ENCODE data around the gene SPPL3.

The SPPL3 gene

GRCh38 chr12:120760349-120761254 is 143.6 kb downstream of the SPPL3 start (continued):
- TF ChIP-seq ATF2 (tag by site-specific recombination; IDR thresholded peaks at IDR 0.05; ENCODE audit: low read depth) (no peak), ZNF223 (tag by site-specific recombination; IDR thresholded peaks at IDR 0.05) (no peak), REST (tag by site-specific recombination; IDR thresholded peaks at IDR 0.05) (no peak), SP2 (tag by site-specific recombination; IDR thresholded peaks at IDR 0.05) (no peak)
- TF ChIP-seq, protein P1, sequence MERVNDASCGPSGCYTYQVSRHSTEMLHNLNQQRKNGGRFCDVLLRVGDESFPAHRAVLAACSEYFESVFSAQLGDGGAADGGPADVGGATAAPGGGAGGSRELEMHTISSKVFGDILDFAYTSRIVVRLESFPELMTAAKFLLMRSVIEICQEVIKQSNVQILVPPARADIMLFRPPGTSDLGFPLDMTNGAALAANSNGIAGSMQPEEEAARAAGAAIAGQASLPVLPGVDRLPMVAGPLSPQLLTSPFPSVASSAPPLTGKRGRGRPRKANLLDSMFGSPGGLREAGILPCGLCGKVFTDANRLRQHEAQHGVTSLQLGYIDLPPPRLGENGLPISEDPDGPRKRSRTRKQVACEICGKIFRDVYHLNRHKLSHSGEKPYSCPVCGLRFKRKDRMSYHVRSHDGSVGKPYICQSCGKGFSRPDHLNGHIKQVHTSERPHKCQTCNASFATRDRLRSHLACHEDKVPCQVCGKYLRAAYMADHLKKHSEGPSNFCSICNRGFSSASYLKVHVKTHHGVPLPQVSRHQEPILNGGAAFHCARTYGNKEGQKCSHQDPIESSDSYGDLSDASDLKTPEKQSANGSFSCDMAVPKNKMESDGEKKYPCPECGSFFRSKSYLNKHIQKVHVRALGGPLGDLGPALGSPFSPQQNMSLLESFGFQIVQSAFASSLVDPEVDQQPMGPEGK (tag by site-specific recombination; IDR thresholded peaks at IDR 0.05), result no peak
- TF ChIP-seq, protein P2, sequence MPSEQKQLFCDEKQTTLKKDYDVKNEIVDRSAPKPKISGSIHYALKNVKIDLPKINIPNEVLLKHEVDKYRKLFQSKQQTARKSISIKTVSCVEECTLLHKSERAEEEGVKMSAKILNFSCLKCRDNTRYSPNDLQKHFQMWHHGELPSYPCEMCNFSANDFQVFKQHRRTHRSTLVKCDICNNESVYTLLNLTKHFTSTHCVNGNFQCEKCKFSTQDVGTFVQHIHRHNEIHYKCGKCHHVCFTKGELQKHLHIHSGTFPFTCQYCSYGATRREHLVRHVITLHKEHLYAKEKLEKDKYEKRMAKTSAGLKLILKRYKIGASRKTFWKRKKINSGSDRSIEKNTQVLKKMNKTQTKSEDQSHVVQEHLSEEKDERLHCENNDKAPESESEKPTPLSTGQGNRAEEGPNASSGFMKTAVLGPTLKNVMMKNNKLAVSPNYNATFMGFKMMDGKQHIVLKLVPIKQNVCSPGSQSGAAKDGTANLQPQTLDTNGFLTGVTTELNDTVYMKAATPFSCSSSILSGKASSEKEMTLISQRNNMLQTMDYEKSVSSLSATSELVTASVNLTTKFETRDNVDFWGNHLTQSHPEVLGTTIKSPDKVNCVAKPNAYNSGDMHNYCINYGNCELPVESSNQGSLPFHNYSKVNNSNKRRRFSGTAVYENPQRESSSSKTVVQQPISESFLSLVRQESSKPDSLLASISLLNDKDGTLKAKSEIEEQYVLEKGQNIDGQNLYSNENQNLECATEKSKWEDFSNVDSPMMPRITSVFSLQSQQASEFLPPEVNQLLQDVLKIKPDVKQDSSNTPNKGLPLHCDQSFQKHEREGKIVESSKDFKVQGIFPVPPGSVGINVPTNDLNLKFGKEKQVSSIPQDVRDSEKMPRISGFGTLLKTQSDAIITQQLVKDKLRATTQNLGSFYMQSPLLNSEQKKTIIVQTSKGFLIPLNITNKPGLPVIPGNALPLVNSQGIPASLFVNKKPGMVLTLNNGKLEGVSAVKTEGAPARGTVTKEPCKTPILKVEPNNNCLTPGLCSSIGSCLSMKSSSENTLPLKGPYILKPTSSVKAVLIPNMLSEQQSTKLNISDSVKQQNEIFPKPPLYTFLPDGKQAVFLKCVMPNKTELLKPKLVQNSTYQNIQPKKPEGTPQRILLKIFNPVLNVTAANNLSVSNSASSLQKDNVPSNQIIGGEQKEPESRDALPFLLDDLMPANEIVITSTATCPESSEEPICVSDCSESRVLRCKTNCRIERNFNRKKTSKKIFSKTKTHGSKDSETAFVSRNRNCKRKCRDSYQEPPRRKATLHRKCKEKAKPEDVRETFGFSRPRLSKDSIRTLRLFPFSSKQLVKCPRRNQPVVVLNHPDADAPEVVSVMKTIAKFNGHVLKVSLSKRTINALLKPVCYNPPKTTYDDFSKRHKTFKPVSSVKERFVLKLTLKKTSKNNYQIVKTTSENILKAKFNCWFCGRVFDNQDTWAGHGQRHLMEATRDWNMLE (tag by site-specific recombination; conservative IDR thresholded peaks at IDR 0.05; ENCODE audit: low read depth), result no peak

- Histone ChIP-seq H3K4me3 (ENCODE audit: low read depth, low read length) (no peak overlapping the region), H3K27ac (ENCODE audit: extremely low read depth, low read depth, low read length) (no peak overlapping the region), H3K9me3 (ENCODE audit: control insufficient read depth, insufficient read depth, low read depth, low read length) (no peaks in the 10 kb centered on the region), H3K36me3 (ENCODE audit: control insufficient read depth in 2 of 2, insufficient read depth in 1 of 2, low read length in 2 of 2) (peaks cover 0 to 36% of the 10 kb centered on the region in 2 experiments; a peak in 2 of 3 replicates), H3K4me1 (ENCODE audit: control insufficient read depth, insufficient read depth, low read length) (peaks cover 3% of the 10 kb centered on the region; the same call in 1 of the 2 replicates)
- ChIA-PET POLR2A (no interaction called here), CTCF (interaction anchor here (1.0 kb wide), 1 partner anchor 212 kb away, joined by 3 read pairs; no protein-coding TSS in a partner anchor)
- TF ChIP-seq GFI1B (tag by site-specific recombination; IDR thresholded peaks at IDR 0.05) (no peak), ZNF544 (tag by site-specific recombination; IDR thresholded peaks at IDR 0.05) (no peak), ZBTB10 (tag by site-specific recombination; IDR thresholded peaks at IDR 0.05) (no peak), ZIC2 (tag by site-specific recombination; IDR thresholded peaks at IDR 0.05) (peak; percentile 46; the same call in 1 of the 2 replicates), ZNF548 (tag by site-specific recombination; IDR thresholded peaks at IDR 0.05) (no peak), KLF7 (tag by site-specific recombination; IDR thresholded peaks at IDR 0.05; ENCODE audit: borderline replicate concordance) (no peak), WT1 (tag by site-specific recombination; IDR thresholded peaks at IDR 0.05) (peak; percentile 48; the same call in 1 of the 2 replicates), SCRT2 (tag by site-specific recombination; IDR thresholded peaks at IDR 0.05) (peak; percentile 47; the same call in 1 of the 2 replicates), ZFP3 (tag by site-specific recombination; IDR thresholded peaks at IDR 0.05; ENCODE audit: low read depth) (no peak)
- TF ChIP-seq, protein P3, sequence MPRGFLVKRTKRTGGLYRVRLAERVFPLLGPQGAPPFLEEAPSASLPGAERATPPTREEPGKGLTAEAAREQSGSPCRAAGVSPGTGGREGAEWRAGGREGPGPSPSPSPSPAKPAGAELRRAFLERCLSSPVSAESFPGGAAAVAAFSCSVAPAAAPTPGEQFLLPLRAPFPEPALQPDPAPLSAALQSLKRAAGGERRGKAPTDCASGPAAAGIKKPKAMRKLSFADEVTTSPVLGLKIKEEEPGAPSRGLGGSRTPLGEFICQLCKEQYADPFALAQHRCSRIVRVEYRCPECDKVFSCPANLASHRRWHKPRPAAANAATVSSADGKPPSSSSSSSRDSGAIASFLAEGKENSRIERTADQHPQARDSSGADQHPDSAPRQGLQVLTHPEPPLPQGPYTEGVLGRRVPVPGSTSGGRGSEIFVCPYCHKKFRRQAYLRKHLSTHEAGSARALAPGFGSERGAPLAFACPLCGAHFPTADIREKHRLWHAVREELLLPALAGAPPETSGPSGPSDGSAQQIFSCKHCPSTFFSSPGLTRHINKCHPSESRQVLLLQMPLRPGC (tag by site-specific recombination; IDR thresholded peaks at IDR 0.05), result no peak
Measured at GRCh38 chr12:120759591-120760348, 144.4 kb downstream of the SPPL3 start.

All from HEK293 (cell line).